ENCODE measurements around the gene PGR.

The PGR gene

DNA sequence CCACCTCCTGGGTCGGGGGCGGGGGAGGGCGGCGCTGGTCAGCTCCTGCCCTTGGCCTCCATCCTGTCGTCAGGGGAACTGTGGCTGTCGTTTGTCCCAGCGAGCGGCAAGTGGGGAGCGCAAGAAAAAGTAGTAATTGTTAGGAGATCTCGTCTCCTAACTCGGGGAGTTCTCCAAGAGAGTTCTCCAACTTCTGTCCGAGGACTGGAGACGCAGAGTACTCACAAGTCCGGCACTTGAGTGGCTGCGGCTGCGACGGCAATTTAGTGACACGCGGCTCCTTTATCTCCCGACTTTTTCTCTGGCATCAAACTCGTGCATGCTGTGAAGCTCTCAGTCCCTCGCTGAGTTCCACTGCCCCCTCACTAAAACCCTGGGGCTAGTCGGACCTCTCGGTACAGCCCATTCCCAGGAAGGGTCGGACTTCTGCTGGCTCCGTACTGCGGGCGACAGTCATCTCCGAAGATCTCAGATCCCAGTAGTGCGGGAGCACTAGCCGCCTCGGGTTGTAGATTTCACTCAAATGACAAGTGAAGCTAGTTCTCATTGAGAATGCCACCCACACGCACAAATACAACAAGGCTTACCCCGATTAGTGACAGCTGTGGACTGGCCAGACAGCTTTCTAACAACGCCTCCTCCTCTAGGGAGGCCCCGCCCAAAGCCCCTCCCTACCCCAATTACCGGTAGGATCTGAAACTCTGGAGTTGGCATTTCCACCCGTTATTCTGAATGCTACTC lies at the start of gene PGR:
PGR (minus strand) TSS at position 611 of the 741 bp plus-strand sequence. CDS start 743 bp downstream, outside the sequence.
- no peak within 1 kb of the TSS for H3K27ac Mint-ChIP-seq
- peaks cover 46% of the 10 kb centered on the region for H3K27me3 Mint-ChIP-seq
- H3K9me3 Mint-ChIP-seq: no peaks in the 10 kb centered on the region
- peaks cover 4% of the 10 kb centered on the region for H3K4me1 Mint-ChIP-seq (ENCODE audit: low read depth)
- H3K4me3 Mint-ChIP-seq: no peak within 1 kb of the TSS
- H3K36me3 Mint-ChIP-seq (ENCODE audit: low read depth): no peaks in the 10 kb centered on the region

DNA sequence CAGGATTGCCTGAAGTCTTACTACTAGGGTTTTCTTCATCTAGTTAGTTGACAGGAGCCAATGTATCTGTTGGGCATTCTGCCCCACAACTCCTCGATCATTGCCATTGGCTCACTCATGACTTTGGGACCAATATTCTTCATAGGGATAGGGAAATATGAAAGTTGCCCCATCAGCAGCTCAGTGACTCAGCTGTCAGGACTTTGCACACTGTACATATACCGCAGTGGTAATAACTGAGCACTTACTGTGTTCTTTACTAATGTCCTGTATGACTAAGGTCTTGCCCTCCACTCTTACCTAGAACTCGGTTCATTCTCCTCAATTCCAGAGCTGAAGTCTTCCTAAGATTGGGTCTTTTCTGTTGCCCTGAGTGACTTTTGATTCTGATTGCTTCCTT lies 46.8 kb upstream of the PGR start:
- H3K4me3 Mint-ChIP-seq: no peak overlapping the region
- H3K27me3 Mint-ChIP-seq: no peaks in the 10 kb centered on the region
- no peaks in the 10 kb centered on the region for H3K4me1 Mint-ChIP-seq (ENCODE audit: low read depth)
- peaks cover 4% of the 10 kb centered on the region for H3K9me3 Mint-ChIP-seq
- no peaks in the 10 kb centered on the region for H3K36me3 Mint-ChIP-seq (ENCODE audit: low read depth)
- no peak overlapping the region for H3K27ac Mint-ChIP-seq

DNA sequence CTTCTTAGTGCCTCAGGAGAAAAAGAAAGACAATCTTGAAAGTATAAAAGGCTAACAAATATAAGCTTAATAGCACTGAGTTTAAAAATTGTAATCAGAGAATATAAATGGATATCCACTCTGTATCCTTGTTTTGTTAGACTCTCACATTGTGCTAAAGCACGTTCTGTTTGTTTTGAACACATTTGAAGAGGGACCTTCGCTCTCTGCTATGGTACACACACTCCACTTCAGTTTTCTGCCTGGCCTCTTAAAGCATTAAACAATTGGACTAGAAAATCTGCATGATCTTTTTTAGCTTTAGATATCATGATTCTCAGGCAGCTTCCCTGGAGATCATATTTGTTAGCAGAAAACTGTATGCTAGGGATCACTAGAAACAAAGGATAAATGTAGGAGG lies 40.3 kb upstream of the PGR start:
- Mint-ChIP-seq H3K27me3 (no peaks in the 10 kb centered on the region), H3K27ac (no peak overlapping the region), H3K9me3 (peaks cover 7% of the 10 kb centered on the region), H3K36me3 (ENCODE audit: low read depth) (no peaks in the 10 kb centered on the region), H3K4me3 (no peak overlapping the region), H3K4me1 (ENCODE audit: low read depth) (no peaks in the 10 kb centered on the region)

DNA sequence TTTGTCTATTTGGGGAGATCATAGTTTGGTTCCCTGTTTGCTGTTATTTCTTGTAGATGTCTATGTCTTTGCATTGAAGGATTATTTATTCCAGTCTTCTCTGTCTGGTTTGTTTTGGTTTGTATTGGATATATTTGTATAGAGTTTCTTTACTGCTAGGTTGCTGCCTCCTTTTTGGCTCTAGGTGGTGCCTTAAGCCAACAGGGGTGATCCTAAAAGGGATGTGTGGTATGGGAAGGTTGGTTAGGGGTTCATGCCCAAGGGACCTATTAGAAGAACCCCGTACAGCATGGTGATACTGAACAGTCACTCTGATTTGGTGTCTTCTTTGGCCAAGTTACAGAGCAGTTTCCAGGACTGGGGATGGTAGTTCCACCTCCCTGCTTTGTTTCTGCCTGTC lies 36.4 kb upstream of the PGR start:
- Mint-ChIP-seq H3K36me3 (ENCODE audit: low read depth) (no peaks in the 10 kb centered on the region), H3K4me1 (ENCODE audit: low read depth) (no peaks in the 10 kb centered on the region), H3K27ac (no peak overlapping the region), H3K4me3 (no peak overlapping the region), H3K27me3 (no peaks in the 10 kb centered on the region), H3K9me3 (peaks cover 14% of the 10 kb centered on the region)

DNA sequence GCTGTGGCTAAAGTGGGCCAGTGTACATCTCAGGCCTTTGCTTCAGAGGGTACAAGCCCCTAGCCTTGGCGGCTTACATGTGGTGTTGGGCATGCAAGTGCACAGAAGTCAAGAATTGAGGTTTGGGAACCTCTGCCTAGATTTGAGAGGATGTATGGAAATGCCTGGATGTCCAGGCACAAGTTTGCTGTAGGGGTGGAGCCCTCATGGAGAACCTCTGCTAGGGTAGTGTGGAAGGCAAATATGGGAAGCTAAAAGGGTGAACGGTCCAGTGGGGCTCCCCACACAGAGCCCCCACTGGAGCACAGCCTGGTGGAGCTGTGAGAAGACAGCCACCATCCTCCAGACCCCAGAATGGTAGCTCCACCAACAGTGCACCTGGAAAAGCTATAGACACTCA lies 28.5 kb upstream of the PGR start:
- Mint-ChIP-seq H3K27me3 (no peaks in the 10 kb centered on the region), H3K4me3 (no peak overlapping the region), H3K36me3 (ENCODE audit: low read depth) (no peaks in the 10 kb centered on the region), H3K4me1 (ENCODE audit: low read depth) (no peaks in the 10 kb centered on the region), H3K9me3 (peaks cover 33% of the 10 kb centered on the region), H3K27ac (no peak overlapping the region)

DNA sequence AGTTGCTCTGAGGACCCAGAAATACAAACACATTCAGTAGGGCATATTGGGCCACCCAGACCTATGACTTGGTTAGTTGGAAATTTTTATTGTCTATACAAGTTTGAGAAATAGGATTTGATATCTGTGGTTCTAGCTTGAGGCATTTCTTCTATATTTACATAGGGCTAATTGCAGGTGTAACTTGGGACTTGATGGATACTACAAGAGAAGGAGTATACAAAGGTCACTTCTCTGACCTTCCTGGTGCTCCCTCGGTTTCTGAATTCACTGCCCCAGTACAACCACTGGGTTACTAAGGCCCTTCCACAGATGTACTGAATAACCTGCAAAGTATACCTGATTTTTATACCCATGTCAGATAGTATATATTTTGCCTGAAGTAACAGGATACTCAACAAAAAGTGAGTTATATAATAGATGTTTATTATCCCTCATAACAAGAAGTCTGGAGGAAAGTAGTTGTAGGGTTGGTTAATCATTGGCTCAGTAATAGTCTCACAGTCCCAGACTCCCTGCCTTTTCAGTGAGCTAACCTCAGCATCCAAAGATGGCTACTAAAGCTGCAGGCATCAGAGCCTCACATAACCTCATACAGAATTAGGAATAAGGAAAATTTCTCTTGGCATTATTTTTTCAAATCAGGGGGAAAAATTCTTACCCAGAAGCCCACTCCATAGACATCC lies 8.8 kb upstream of the PGR start:
- Mint-ChIP-seq H3K27ac (no peak overlapping the region), H3K9me3 (peaks cover 9% of the 10 kb centered on the region), H3K27me3 (no peaks in the 10 kb centered on the region), H3K4me3 (no peak overlapping the region), H3K36me3 (ENCODE audit: low read depth) (no peaks in the 10 kb centered on the region), H3K4me1 (ENCODE audit: low read depth) (no peaks in the 10 kb centered on the region)

DNA sequence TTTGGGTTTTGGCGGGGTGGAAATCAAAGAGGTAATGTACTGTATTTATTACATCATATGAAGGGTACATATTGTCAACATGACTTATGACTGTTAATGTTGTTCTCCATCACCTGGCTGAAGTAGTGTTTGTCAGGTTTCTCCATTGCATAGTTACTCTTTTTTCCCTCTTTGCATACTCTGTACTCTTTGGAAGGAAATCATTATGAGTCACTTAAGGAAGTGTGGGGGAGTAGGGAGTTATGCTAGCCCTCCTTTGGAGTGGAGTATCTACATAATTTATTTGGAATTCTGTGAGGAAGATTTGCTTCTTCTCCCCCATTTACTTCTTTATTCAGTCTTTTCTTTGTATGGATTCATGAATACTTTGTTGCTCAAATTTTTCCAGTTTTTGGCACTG lies 3.6 kb upstream of the PGR start:
- no peaks in the 10 kb centered on the region for H3K4me1 Mint-ChIP-seq (ENCODE audit: low read depth)
- H3K36me3 Mint-ChIP-seq (ENCODE audit: low read depth): no peaks in the 10 kb centered on the region
- no peak overlapping the region for H3K27ac Mint-ChIP-seq
- no peak overlapping the region for H3K4me3 Mint-ChIP-seq
- H3K27me3 Mint-ChIP-seq: peaks cover 28% of the 10 kb centered on the region
- H3K9me3 Mint-ChIP-seq: peaks cover 6% of the 10 kb centered on the region

DNA sequence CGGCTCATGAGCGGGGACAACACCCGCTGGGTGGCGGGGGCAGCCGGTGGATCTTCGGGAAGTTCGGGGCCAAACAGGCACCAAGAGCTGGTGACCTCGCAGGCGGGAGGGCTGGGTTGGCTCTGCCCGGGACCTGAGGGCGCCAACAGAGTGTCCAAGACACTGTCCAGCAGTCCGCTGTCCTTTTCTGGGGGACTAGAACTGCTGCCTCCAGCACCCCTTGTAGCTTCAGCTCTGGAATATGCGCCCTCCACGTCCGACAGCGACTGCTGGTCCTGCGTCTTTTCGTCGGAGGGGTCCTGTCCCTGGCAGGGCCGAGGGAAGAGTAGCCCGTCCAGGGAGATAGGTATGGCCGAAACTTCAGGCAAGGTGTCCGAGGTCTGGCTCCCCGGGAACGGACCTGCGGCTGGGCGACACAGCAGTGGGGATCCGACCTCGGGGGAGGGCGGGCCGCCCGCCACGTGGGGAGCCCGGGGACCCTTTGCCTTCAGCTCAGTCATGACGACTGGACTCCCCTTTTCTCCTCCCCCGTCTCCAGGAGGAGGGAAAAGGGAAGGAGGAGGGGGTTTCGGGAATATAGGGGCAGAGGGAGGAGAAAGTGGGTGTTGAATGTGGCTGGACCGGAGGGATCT lies 926 bp downstream of the PGR start:
- no peak overlapping the region for H3K27ac Mint-ChIP-seq
- no peak overlapping the region for H3K4me3 Mint-ChIP-seq
- H3K9me3 Mint-ChIP-seq: peaks cover 1% of the 10 kb centered on the region
- peaks cover 50% of the 10 kb centered on the region for H3K27me3 Mint-ChIP-seq
- H3K36me3 Mint-ChIP-seq (ENCODE audit: low read depth): no peaks in the 10 kb centered on the region
- peaks cover 4% of the 10 kb centered on the region for H3K4me1 Mint-ChIP-seq (ENCODE audit: low read depth)

DNA sequence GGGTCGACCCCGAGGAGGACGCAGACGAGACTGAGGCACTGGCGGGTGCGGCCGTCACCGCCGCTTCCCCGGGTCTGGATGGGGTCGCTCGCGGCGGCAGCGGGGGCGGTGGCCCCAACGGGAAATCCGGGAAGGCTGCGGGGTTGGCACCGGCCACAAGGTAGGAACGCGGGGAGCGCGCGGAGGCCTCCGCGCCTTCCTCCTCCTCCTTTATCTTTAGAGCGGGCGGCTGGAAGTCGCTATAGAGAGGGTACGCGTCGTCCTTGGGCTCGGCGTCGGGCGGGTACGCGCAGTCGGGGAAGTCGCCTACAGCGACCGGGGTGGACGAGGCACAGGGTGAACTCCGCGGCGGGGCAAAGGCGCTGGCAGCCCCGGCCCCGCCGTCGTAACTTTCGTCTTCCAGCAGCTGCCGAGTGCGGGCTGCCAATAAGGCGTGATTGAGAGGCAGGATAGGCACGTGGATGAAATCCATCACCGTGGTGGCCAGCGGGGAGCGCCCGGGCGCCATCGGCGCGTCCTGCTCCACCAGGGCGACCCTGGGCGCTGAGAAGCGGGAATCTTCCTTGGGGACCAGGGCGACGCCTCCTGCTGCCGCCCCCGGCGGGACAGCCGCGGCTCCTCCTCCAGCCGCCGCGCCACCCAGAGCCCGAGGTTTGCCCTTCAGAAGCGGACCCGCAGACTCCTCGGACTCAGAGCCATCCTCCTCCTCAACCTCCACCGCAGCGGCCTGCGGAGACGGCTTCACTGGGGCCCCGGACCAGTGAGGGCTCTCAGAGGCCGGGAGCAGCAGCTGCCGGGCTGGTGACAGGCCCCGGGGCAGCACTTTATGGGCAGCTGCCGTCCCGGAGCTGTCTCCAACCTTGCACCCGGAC lies 1.7 kb downstream of the PGR start:
- Mint-ChIP-seq H3K36me3 (ENCODE audit: low read depth) (no peaks in the 10 kb centered on the region), H3K27me3 (peaks cover 55% of the 10 kb centered on the region), H3K4me3 (no peak overlapping the region), H3K27ac (no peak overlapping the region), H3K9me3 (peaks cover 5% of the 10 kb centered on the region), H3K4me1 (ENCODE audit: low read depth) (peaks cover 4% of the 10 kb centered on the region)

DNA sequence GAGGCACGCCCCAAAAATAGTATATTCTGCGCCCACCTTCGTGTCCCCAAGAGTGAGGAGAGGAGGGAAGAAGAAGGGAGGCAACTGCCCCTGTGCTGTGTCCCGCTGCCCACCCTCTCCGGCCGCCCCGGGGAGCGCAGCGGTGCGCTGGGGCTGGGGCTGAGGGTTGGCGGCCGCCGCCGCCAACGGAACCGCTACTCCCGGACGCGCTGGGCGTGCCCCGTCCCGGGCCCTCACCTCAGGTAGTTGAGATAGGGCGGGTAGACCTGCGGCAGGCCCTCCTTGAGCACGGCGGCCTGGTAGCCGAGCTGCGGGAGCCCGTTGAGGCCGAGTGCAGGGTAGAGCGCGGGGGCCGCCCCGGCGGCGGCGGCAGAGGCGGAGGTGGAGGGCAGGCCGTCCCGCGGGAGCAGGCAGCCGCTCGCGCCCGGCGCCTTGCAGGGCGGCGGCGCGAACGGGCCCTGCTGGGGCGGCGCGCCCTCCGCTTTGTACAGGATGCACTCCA lies 2.4 kb downstream of the PGR start:
- no peak overlapping the region for H3K27ac Mint-ChIP-seq
- no peaks in the 10 kb centered on the region for H3K36me3 Mint-ChIP-seq (ENCODE audit: low read depth)
- peaks cover 10% of the 10 kb centered on the region for H3K9me3 Mint-ChIP-seq
- peak overlapping the region; percentile 52 for H3K4me3 Mint-ChIP-seq
- H3K27me3 Mint-ChIP-seq: peaks cover 59% of the 10 kb centered on the region
- H3K4me1 Mint-ChIP-seq (ENCODE audit: low read depth): peaks cover 4% of the 10 kb centered on the region

DNA sequence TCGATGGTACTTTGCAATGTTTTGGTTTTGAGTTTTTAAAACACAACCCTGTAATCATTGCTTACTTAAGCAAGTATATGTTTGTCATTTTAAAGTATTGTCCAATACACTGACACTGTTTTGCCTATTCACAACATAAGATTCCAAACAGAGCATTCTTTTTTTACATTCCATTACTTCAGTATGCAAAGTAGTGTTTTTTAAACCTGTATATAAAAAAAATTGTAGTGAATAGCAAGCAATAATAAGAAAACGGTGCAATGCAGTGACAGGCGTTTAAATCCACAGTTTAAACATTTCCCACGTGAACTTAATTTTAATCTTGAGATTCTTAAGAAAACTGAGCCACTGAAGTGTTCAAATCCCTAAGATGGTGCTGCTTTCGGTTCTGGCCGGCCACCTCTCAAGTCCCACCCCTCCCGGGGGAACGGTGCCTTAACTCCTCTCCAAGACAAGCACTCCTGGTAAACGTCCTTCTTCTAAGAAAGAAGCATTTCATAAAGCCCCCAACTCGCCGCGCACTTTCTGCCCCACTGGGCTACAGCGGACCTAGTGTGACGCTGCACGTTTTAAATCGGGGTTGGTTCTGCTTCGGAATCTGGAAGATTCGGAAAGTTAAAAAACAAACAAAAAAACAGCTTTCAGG lies 2.9 kb downstream of the PGR start:
- peaks cover 57% of the 10 kb centered on the region for H3K27me3 Mint-ChIP-seq
- H3K4me1 Mint-ChIP-seq (ENCODE audit: low read depth): peaks cover 4% of the 10 kb centered on the region
- peaks cover 11% of the 10 kb centered on the region for H3K9me3 Mint-ChIP-seq
- H3K27ac Mint-ChIP-seq: no peak overlapping the region
- no peaks in the 10 kb centered on the region for H3K36me3 Mint-ChIP-seq (ENCODE audit: low read depth)
- H3K4me3 Mint-ChIP-seq: peak overlapping the region; percentile 52

DNA sequence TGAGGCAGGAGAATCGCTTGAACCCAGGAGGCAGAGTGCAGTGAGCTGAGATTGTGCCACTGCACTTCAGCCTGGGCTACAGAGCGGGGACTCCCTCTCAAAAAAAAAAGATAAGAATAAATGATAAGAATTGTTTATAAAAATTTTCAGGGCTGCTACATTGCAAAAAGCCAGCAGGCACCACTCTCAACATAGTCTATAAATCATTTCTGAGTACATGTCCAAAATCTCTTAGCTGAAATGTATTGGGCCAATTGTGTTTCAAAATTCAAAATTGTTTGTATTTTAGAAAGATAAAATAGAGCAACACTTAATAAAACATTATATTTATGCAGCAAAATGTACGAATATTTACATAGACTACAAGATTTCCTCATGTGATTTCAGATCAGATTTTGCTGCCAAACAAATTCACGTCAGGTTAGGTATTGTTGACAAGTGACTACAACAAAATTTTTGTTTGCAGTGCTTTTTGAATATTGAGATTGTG lies 13.9 kb downstream of the PGR start:
- H3K36me3 Mint-ChIP-seq (ENCODE audit: low read depth): no peaks in the 10 kb centered on the region
- no peak overlapping the region for H3K27ac Mint-ChIP-seq
- H3K27me3 Mint-ChIP-seq: no peaks in the 10 kb centered on the region
- H3K9me3 Mint-ChIP-seq: no peaks in the 10 kb centered on the region
- no peaks in the 10 kb centered on the region for H3K4me1 Mint-ChIP-seq (ENCODE audit: low read depth)
- no peak overlapping the region for H3K4me3 Mint-ChIP-seq

DNA sequence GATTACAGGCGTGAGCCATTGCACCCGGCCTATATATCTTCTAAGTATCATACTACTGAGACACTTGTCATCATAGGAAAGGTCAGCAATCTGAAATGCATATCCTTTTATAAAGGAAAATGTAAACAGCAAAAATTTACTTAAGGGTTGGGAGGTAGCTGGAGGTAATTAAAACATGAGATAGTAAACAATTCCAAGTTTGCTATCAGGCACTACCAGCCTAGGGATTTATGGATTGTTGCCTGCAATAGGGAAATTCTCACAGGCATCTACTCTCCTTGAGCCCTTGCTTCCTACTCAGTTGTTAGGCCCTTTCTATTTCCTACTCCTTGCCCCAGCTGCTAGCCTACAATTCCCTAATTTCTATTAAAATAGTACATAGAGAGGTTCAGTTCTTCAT lies 16.1 kb downstream of the PGR start:
- no peaks in the 10 kb centered on the region for H3K4me1 Mint-ChIP-seq (ENCODE audit: low read depth)
- no peaks in the 10 kb centered on the region for H3K27me3 Mint-ChIP-seq
- H3K4me3 Mint-ChIP-seq: no peak overlapping the region

DNA sequence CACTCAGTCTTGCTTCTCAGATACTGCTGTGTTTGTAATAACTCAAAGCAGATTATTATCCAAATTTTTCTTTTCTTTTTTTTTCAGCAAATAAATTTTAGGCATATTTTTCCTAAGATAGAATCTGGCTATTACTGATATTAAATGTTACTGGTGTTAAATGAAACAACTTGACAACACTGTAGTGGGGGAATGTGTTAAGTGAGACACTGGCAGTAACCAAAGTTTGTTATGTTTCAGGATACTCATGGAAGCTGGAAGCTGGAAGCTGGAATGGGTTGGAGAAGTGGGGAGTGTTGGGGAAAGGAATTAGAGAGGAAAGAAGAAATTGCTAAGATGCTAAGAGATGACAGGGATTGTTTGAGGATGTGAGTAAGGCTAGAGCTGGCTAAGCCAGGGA lies 24.9 kb downstream of the PGR start:
- H3K36me3 Mint-ChIP-seq (ENCODE audit: low read depth): no peaks in the 10 kb centered on the region
- no peaks in the 10 kb centered on the region for H3K27me3 Mint-ChIP-seq
- H3K4me3 Mint-ChIP-seq: no peak overlapping the region
- no peaks in the 10 kb centered on the region for H3K4me1 Mint-ChIP-seq (ENCODE audit: low read depth)
- H3K27ac Mint-ChIP-seq: no peak overlapping the region
- H3K9me3 Mint-ChIP-seq: peaks cover 6% of the 10 kb centered on the region

More for the DNA sequence above, 16.1 kb downstream of the PGR start:
- Mint-ChIP-seq H3K36me3 (ENCODE audit: low read depth) (no peaks in the 10 kb centered on the region), H3K9me3 (peaks cover 4% of the 10 kb centered on the region), H3K27ac (no peak overlapping the region)
